T-cell (primary cell): ENCODE measurements around the gene CPA4. TPM values are rescaled to one million over a fixed set of nuclear protein-coding genes. Genes with fewer than 3 reads are reported as not detected.

Source experiments
- ATAC-seq, 4 experiments: fragments of 200-7000 bp in 3 of 4; fragments of 150-1000 bp in 1 of 4; cut with Tn5 transposase; replicated peaks in 1 of 4; 1 replicate in 3 of 4; 2 replicates in 1 of 4; pipeline ENCODE4 v1.10.0; 2021; ENCODE audit warnings: moderate library complexity in 3 of 4, mild to moderate bottlenecking in 2 of 4, moderate number of reproducible peaks in 1 of 4
- CTCF ChIA-PET, 2 donors: fragments of 300-600 bp; sonication (Branson Sonifier 250); formaldehyde crosslinking; loops; one replicate each; lab custom pipeline; 2022; ENCODE audit warnings: antibody characterized with exemption in 2 of 2; lab: Charles Lee
- POLR2A ChIA-PET, 2 donors: fragments of 300-600 bp; sonication (Branson Sonifier 250); formaldehyde crosslinking; loops; one replicate each; lab custom pipeline; 2022; ENCODE audit warnings: antibody characterized with exemption in 2 of 2; lab: Charles Lee
- DNase-seq, 35 experiments: peaks; one replicate each; pipeline versions ENCODE4 v3.0.0 to v3.0.0-alpha.2; 2013 to 2023
- H3K27ac ChIP-seq: one replicate; pipeline ENCODE4 v1.5.1; 2013; ENCODE audit warnings: low read length
- H3K27me3 ChIP-seq, 2 experiments: replicated peaks in 1 of 2; 1 replicate in 1 of 2; 2 replicates in 1 of 2; pipeline versions ENCODE4 v1.6.1 to v1.7.0; 2013; ENCODE audit warnings: low read length in 1 of 2, mixed read lengths in 1 of 2; ENCODE audit not compliant: control insufficient read depth in 2 of 2, insufficient read depth in 2 of 2; ENCODE audit errors: extremely low read depth in 1 of 2
- H3K36me3 ChIP-seq, 2 donors: 1 replicate in 1 of 2; 2 replicates in 1 of 2; pipeline versions ENCODE4 v1.6.1 to v1.7.0; 2013; ENCODE audit warnings: low read length in 1 of 2; ENCODE audit not compliant: control insufficient read depth in 2 of 2, insufficient read depth in 1 of 2; ENCODE audit errors: extremely low read depth in 1 of 2
- H3K4me1 ChIP-seq, 2 experiments: 1 replicate in 1 of 2; 2 replicates in 1 of 2; pipeline versions ENCODE4 v1.6.1 to v1.7.0; 2013; ENCODE audit warnings: low read length in 2 of 2, mixed read lengths in 1 of 2; ENCODE audit not compliant: insufficient read depth in 2 of 2, control insufficient read depth in 1 of 2; ENCODE audit errors: extremely low read depth in 1 of 2
- H3K4me3 ChIP-seq, 2 donors: 1 replicate in 1 of 2; 2 replicates in 1 of 2; pipeline versions ENCODE4 v1.5.1 to v1.7.0; 2013; ENCODE audit warnings: mild to moderate bottlenecking in 2 of 2, low read length in 1 of 2, moderate library complexity in 1 of 2; ENCODE audit not compliant: control insufficient read depth in 1 of 2; ENCODE audit errors: extremely low read depth in 1 of 2
- H3K9me3 ChIP-seq: 2 replicates; pipeline ENCODE4 v1.7.0; 2013
- H3K27ac Mint-ChIP-seq, 2 donors: one replicate each; pipeline ENCODE4 v1.8.0; 2020 to 2021; ENCODE audit warnings: mild to moderate bottlenecking in 2 of 2, mixed read lengths in 2 of 2
- H3K27me3 Mint-ChIP-seq, 2 donors: one replicate each; pipeline ENCODE4 v1.8.0; 2021 to 2022; ENCODE audit warnings: mixed read lengths in 2 of 2
- H3K36me3 Mint-ChIP-seq: one replicate; pipeline ENCODE4 v1.8.0; 2021; ENCODE audit warnings: mixed read lengths
- H3K4me1 Mint-ChIP-seq, 3 donors: one replicate each; pipeline ENCODE4 v1.8.0; 2020 to 2022; ENCODE audit warnings: mixed read lengths in 3 of 3, mild to moderate bottlenecking in 1 of 3
- H3K4me3 Mint-ChIP-seq, 3 donors: one replicate each; pipeline ENCODE4 v1.8.0; 2020 to 2022; ENCODE audit warnings: mild to moderate bottlenecking in 3 of 3, mixed read lengths in 3 of 3, moderate library complexity in 3 of 3
- H3K9me3 Mint-ChIP-seq, 3 donors: one replicate each; pipeline ENCODE4 v1.8.0; 2020 to 2022; ENCODE audit warnings: mixed read lengths in 3 of 3
- WGBS: methylation state at CpG from one replicate; pipeline ENCODE4 v1.1.5; 2013; ENCODE audit warnings: missing lambda C conversion rate; ENCODE audit not compliant: insufficient coverage; 5-methylcytosine and 5-hydroxymethylcytosine counted together
- total RNA-seq, 35 experiments: library from RNA in 6 of 35; stranded (reverse) in 6 of 35; fragments of 120-200 nt in 1 of 35; gene quantifications; one replicate each; pipeline versions ENCODE4 v1.2.1 to v1.2.4 and lab custom pipeline; 2013 to 2026

Gene CPA4
- total RNA-seq, 5 donors from 2014 or later (not counting 1 experiment from before 2014, with no cell fraction given) = 0.23 TPM; not detected in 4

GRCh38 chr7:130296221-130296951 lies 3.4 kb downstream of the CPA4 start:
- H3K27ac ChIP-seq = no peak overlapping the region
- H3K36me3 ChIP-seq = no peaks in the 10 kb centered on the region
- Mint-ChIP-seq H3K4me1 (no peaks in the 10 kb centered on the region), H3K36me3 (no peaks in the 10 kb centered on the region), H3K27me3 (peaks cover 0 to 4% of the 10 kb centered on the region in 2 donors), H3K4me3 (no peak overlapping the region), H3K27ac (no peak overlapping the region), H3K9me3 (no peaks in the 10 kb centered on the region)
- POLR2A ChIA-PET = no interaction called here
- ATAC-seq (no peak), DNase-seq (no peak)
- no peaks in the 10 kb centered on the region for H3K4me1 ChIP-seq
- H3K9me3 ChIP-seq = no peaks in the 10 kb centered on the region
- CTCF ChIA-PET = interaction anchor here (0.6 kb wide), 2 partner anchors 12 to 137 kb away, joined by 3 read pairs; no protein-coding TSS in a partner anchor
- no peak overlapping the region for H3K4me3 ChIP-seq
- peaks cover 0 to 9% of the 10 kb centered on the region in 2 experiments for H3K27me3 ChIP-seq
- WGBS = 95% methylated on average over 7 of the region's 13 CpGs

DNA sequence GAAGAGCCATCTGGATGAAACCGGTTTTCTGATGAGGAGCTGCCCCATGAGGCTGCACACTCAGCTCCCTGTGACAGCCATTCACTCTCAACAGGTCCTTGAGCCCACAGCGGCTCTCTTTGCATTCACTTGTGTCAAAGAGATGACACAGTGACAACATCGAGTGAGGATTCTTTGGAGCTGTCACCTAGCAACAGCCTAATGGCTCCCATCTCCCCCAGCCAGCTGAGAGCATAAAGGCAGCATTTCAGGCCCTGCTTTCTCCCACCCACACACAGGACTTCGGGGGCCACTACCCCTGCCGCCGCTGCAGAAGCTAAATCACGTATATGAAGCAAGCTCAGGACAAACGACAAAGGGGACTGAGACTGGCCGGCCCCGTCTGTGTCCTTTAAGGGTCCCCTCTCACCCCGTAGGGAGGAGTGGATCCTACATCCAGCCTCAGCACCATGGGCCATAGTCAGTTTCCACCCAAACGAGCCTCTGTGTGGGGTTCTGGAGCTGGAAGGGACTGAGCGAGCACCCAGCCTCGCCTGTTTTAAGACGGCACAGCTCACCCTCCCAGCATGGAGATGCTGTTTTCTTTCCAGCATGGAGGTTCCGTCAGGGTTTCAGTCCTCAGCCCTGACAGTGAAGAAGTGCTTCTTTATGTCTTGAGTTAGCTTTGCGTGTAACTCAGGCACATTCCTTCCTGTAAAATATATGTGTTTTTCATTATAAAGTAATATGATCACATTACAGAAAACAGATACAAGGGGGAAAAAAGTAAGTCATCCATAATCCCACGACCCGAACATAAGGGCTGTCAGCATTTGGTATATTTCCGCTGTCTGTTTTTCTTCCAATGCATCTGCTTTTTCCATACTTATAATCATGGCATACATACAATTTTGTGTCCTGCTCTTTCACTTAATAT lies 4.9 kb downstream of the CPA4 start:
- peaks cover 0 to 4% of the 10 kb centered on the region in 2 donors for H3K27me3 Mint-ChIP-seq
- ChIA-PET CTCF (no interaction called here), POLR2A (no interaction called here)
- no peak overlapping the region for H3K4me3 ChIP-seq
- H3K27ac Mint-ChIP-seq = no peak overlapping the region
- H3K27me3 ChIP-seq = peaks cover 0 to 14% of the 10 kb centered on the region in 2 experiments
- no peaks in the 10 kb centered on the region for H3K9me3 ChIP-seq
- no peaks in the 10 kb centered on the region for H3K4me1 Mint-ChIP-seq
- ATAC-seq (no peak), DNase-seq (no peak)
- no peaks in the 10 kb centered on the region for H3K9me3 Mint-ChIP-seq
- H3K4me3 Mint-ChIP-seq = no peak overlapping the region
- H3K36me3 ChIP-seq = no peaks in the 10 kb centered on the region
- H3K4me1 ChIP-seq = no peaks in the 10 kb centered on the region
- WGBS = 89% methylated on average over 16 of the region's 20 CpGs
- H3K36me3 Mint-ChIP-seq = no peaks in the 10 kb centered on the region
- H3K27ac ChIP-seq = no peak overlapping the region

DNA sequence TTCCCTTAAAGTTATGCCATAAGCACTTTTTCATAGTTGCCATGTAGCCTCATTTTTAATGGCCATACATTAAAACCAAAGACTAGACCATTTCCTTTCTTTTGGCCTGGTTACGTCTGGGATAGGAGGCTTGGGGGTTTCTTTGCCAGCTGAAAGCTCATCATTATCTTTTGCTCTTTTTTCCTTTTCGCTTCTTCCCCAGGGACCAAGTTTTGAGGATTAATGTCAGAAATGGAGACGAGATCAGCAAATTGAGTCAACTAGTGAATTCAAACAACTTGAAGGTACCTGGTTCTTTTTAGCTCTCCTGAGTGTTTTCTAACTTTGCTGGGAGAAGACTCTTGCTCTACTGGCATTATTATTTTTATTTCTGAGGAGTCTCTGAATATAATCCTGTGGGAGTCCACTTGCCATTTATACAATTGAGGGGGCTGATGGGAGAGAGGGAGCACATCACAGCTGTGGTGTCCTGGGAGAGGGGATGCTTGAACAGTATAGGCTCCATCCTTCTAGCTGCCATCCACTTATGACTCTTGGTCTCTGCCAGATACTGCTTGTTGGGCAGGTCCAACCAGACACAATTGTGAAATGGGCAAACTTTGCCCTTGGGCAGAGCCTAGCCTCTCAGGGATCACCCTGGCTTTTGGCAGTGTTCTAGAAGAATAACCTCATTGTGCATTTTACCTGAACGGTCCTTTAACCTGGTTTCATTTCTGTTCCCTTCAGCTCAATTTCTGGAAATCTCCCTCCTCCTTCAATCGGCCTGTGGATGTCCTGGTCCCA lies 5.8 kb downstream of the CPA4 start:
- no peaks in the 10 kb centered on the region for H3K9me3 ChIP-seq
- H3K27ac ChIP-seq = no peak overlapping the region
- H3K36me3 ChIP-seq = no peaks in the 10 kb centered on the region
- H3K4me3 ChIP-seq = no peak overlapping the region
- ATAC-seq = no peak
- POLR2A ChIA-PET = no interaction called here
- H3K4me1 Mint-ChIP-seq = no peaks in the 10 kb centered on the region
- H3K4me3 Mint-ChIP-seq = no peak overlapping the region
- DNase-seq = no peak
- peaks cover 0 to 16% of the 10 kb centered on the region in 2 experiments for H3K27me3 ChIP-seq
- no peaks in the 10 kb centered on the region for H3K4me1 ChIP-seq
- H3K36me3 Mint-ChIP-seq = no peaks in the 10 kb centered on the region
- CTCF ChIA-PET = no interaction called here
- peaks cover 0 to 4% of the 10 kb centered on the region in 2 donors for H3K27me3 Mint-ChIP-seq
- WGBS = 77% methylated on average over 2 of the region's 5 CpGs
- no peaks in the 10 kb centered on the region for H3K9me3 Mint-ChIP-seq
- H3K27ac Mint-ChIP-seq = no peak overlapping the region

DNA sequence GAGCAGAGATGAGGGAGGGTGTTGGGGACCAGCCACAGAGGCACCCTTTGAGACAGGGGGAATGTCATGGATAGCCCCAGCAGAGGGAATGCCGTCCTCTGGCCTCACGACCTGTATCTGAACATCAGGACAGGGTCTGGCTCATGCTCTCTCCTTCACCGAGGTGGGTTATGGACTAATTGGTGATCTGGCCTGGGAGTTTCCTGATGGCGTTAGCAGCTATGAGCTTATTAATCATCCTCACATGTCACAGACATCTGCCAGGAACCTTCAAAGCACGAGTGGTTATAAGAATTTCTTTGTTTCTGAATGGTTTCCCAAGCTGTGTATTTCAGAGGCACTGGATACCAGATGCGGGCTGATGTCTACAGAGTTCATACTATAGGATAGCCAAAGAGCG lies 6.9 kb downstream of the CPA4 start:
- ATAC-seq (no peak), DNase-seq (no peak)
- Mint-ChIP-seq H3K27me3 (peaks cover 0 to 10% of the 10 kb centered on the region in 2 donors), H3K4me1 (peaks cover 0 to 4% (median 0%) of the 10 kb centered on the region in 3 donors), H3K36me3 (no peaks in the 10 kb centered on the region), H3K4me3 (no peak overlapping the region), H3K27ac (no peak overlapping the region), H3K9me3 (no peaks in the 10 kb centered on the region)
- no peak overlapping the region for H3K27ac ChIP-seq
- H3K4me1 ChIP-seq = no peaks in the 10 kb centered on the region
- H3K36me3 ChIP-seq = no peaks in the 10 kb centered on the region
- POLR2A ChIA-PET = no interaction called here
- CTCF ChIA-PET = no interaction called here
- H3K27me3 ChIP-seq = peaks cover 0 to 13% of the 10 kb centered on the region in 2 experiments
- WGBS = 100% methylated on average over 2 of the region's 7 CpGs
- H3K4me3 ChIP-seq = no peak overlapping the region
- no peaks in the 10 kb centered on the region for H3K9me3 ChIP-seq

- peaks cover 0 to 10% of the 10 kb centered on the region in 2 donors for H3K27me3 Mint-ChIP-seq
- no peaks in the 10 kb centered on the region for H3K4me1 ChIP-seq
- ChIA-PET CTCF (no interaction called here), POLR2A (no interaction called here)
- no peak overlapping the region for H3K4me3 Mint-ChIP-seq
- H3K27me3 ChIP-seq = peaks cover 0 to 19% of the 10 kb centered on the region in 2 experiments
- no peaks in the 10 kb centered on the region for H3K9me3 Mint-ChIP-seq
- H3K9me3 ChIP-seq = no peaks in the 10 kb centered on the region
- H3K4me1 Mint-ChIP-seq = peaks cover 0 to 4% (median 0%) of the 10 kb centered on the region in 3 donors
- no peak overlapping the region for H3K27ac Mint-ChIP-seq
- no peaks in the 10 kb centered on the region for H3K36me3 ChIP-seq
- ATAC-seq (no peak), DNase-seq (no peak)
- no peak overlapping the region for H3K4me3 ChIP-seq
- WGBS = 90% methylated on average over 5 of the region's 8 CpGs
- H3K36me3 Mint-ChIP-seq = no peaks in the 10 kb centered on the region
- H3K27ac ChIP-seq = no peak overlapping the region
Measured at GRCh38 chr7:130301501-130302020, 8.6 kb downstream of the CPA4 start.

DNA sequence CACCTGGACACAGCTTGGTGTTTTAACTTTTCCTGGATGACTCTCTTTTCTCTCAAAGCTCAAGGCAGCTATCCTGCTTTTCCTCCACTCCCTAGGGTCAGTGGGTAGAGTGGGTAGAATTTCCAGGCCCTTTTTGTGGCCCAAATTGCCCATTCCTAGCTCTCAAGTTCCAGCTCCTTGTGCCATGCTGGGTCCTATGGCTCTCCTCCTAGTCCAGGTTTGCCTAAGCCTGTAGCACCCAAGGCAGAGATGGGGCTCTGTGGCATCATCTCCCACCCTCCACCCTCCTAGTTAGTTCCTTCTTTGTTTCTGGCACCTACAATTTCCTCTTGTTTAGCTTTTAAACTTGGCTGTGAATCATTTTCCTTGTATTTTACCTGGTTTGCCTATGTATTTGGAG lies 9.7 kb downstream of the CPA4 start:
- ATAC-seq (no peak), DNase-seq (no peak)
- Mint-ChIP-seq H3K27me3 (peaks cover 0 to 10% of the 10 kb centered on the region in 2 donors), H3K4me3 (no peak overlapping the region), H3K27ac (no peak overlapping the region), H3K4me1 (peaks cover 0 to 4% (median 0%) of the 10 kb centered on the region in 3 donors), H3K9me3 (no peaks in the 10 kb centered on the region), H3K36me3 (no peaks in the 10 kb centered on the region)
- H3K27ac ChIP-seq = no peak overlapping the region
- H3K36me3 ChIP-seq = no peaks in the 10 kb centered on the region
- H3K4me1 ChIP-seq = no peaks in the 10 kb centered on the region
- no peaks in the 10 kb centered on the region for H3K9me3 ChIP-seq
- peaks cover 0 to 19% of the 10 kb centered on the region in 2 experiments for H3K27me3 ChIP-seq
- ChIA-PET CTCF (interaction anchor here in 1 of 2 donors (0.5 kb wide), 1 partner anchor 357 kb away, joined by 3 read pairs; no protein-coding TSS in a partner anchor), POLR2A (no interaction called here)
- no peak overlapping the region for H3K4me3 ChIP-seq
